ENCODE data around the gene ARHGAP6.

DNA sequence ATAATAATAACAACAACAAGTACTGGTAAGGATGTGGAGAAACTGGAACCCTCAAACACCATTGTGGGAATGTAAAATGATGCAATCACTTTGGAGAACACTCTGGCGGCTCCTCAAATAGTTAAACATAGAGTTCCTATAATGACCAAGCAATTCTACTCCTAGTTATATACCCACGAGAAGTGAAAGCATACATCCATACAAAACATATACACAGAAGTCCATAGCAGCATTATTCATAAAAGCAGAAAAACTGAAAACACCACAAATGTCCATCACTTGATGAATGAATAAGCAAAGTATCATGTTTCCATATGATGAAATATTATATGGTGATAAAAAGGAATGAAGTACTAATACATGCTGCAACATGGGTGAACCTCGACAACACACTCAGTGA lies 255.8 kb downstream of the ARHGAP6 start:
- TF ChIP-seq ZFP3 (CRISPR knock-in tag; IDR thresholded peaks at IDR 0.05) (no peak), PATZ1 (CRISPR knock-in tag; IDR thresholded peaks at IDR 0.05; ENCODE audit: borderline replicate concordance) (no peak), ISL1 (CRISPR knock-in tag; IDR thresholded peaks at IDR 0.05) (no peak), PPARA (CRISPR knock-in tag; IDR thresholded peaks at IDR 0.05; ENCODE audit: borderline replicate concordance) (no peak), OSR1 (CRISPR knock-in tag; IDR thresholded peaks at IDR 0.05) (no peak), CREB5 (CRISPR knock-in tag; IDR thresholded peaks at IDR 0.05; ENCODE audit: low read depth) (no peak), ZNF8 (CRISPR knock-in tag; IDR thresholded peaks at IDR 0.05) (no peak), RARB (CRISPR knock-in tag; IDR thresholded peaks at IDR 0.05) (no peak), ARNTL (CRISPR knock-in tag; IDR thresholded peaks at IDR 0.05; ENCODE audit: borderline replicate concordance, low read depth) (no peak), ZNF70 (CRISPR knock-in tag; IDR thresholded peaks at IDR 0.05) (no peak), ZFP30 (CRISPR knock-in tag; IDR thresholded peaks at IDR 0.05) (no peak)
